H9 (cell line): ENCODE results near the gene WAPL. TPM values are rescaled to one million over a fixed set of nuclear protein-coding genes. Genes with fewer than 3 reads are reported as not detected.

Experiments used
- DNase-seq: peaks from one replicate; pipeline ENCODE4 v3.0.0-alpha.2; 2017
- H2AFZ ChIP-seq: one replicate; pipeline ENCODE4 v1.6.1; 2013; ENCODE audit warnings: mild to moderate bottlenecking, low read length, control low read depth, moderate library complexity
- H2AK5ac ChIP-seq: 2 replicates; pipeline ENCODE4 v1.6.1; 2013; ENCODE audit warnings: low read length, control low read depth, mixed read lengths; ENCODE audit not compliant: insufficient read length
- H2BK120ac ChIP-seq: one replicate; pipeline ENCODE4 v1.6.1; 2013; ENCODE audit warnings: low read depth, mild to moderate bottlenecking, low read length, control low read depth, inconsistent platforms; ENCODE audit not compliant: poor library complexity, severe bottlenecking
- H2BK12ac ChIP-seq: 2 replicates; pipeline ENCODE4 v1.6.1; 2013; ENCODE audit warnings: low read length, control low read depth, mixed read lengths, low read depth; ENCODE audit not compliant: insufficient read length
- H2BK15ac ChIP-seq: 2 replicates; pipeline ENCODE4 v1.6.1; 2013; ENCODE audit warnings: low read depth, low read length, control low read depth
- H2BK20ac ChIP-seq: one replicate; pipeline ENCODE4 v1.6.1; 2013; ENCODE audit warnings: low read depth, mild to moderate bottlenecking, low read length, control low read depth, inconsistent platforms; ENCODE audit not compliant: poor library complexity, severe bottlenecking
- H2BK5ac ChIP-seq: 2 replicates; pipeline ENCODE4 v1.6.1; 2013; ENCODE audit warnings: low read length, control low read depth, mixed read lengths; ENCODE audit not compliant: insufficient read length
- H3K14ac ChIP-seq: 2 replicates; pipeline ENCODE4 v1.6.1; 2013; ENCODE audit warnings: low read length, control low read depth; ENCODE audit not compliant: insufficient read depth
- H3K18ac ChIP-seq: 2 replicates; pipeline ENCODE4 v1.6.1; 2013; ENCODE audit warnings: low read depth, mild to moderate bottlenecking, mixed read lengths, low read length, control low read depth; ENCODE audit not compliant: insufficient read length
- H3K23ac ChIP-seq: 2 replicates; pipeline ENCODE4 v1.6.1; 2013; ENCODE audit warnings: low read length, control low read depth, mixed read lengths, low read depth; ENCODE audit not compliant: insufficient read length
- H3K23me2 ChIP-seq: 2 replicates; pipeline ENCODE4 v1.6.1; 2013; ENCODE audit warnings: low read depth, mild to moderate bottlenecking, mixed read lengths, low read length, control low read depth; ENCODE audit not compliant: insufficient read length, poor library complexity, severe bottlenecking
- H3K27ac ChIP-seq: 2 replicates; pipeline ENCODE4 v1.5.1; 2013; ENCODE audit warnings: low read length, control low read depth, mixed read lengths, low read depth; ENCODE audit not compliant: insufficient read length
- H3K27me3 ChIP-seq: 2 replicates; pipeline ENCODE4 v1.6.1; 2013; ENCODE audit warnings: low read length, control low read depth, inconsistent platforms; ENCODE audit not compliant: insufficient read depth
- H3K4ac ChIP-seq: 2 replicates; pipeline ENCODE4 v1.6.1; 2013; ENCODE audit warnings: low read depth, mild to moderate bottlenecking, control low read depth, inconsistent platforms, low read length, moderate library complexity
- H3K4me1 ChIP-seq: 2 replicates; pipeline ENCODE4 v1.6.1; 2013; ENCODE audit warnings: low read length, control low read depth, inconsistent platforms; ENCODE audit not compliant: insufficient read depth
- H3K4me2 ChIP-seq: 2 replicates; pipeline ENCODE4 v1.6.1; 2013; ENCODE audit warnings: low read length, control low read depth, mixed read lengths; ENCODE audit not compliant: insufficient read length, insufficient read depth
- H3K56ac ChIP-seq: 2 replicates; pipeline ENCODE4 v1.6.1; 2013; ENCODE audit warnings: low read depth, mild to moderate bottlenecking, mixed read lengths, low read length, control low read depth; ENCODE audit not compliant: insufficient read length
- H3K79me1 ChIP-seq: 2 replicates; pipeline ENCODE4 v1.6.1; 2013; ENCODE audit warnings: low read depth, mild to moderate bottlenecking, moderate library complexity, low read length, control low read depth, inconsistent platforms; ENCODE audit not compliant: insufficient read depth, poor library complexity, severe bottlenecking
- H3K79me2 ChIP-seq: 2 replicates; pipeline ENCODE4 v1.6.1; 2013; ENCODE audit warnings: low read length, control low read depth, inconsistent platforms; ENCODE audit not compliant: insufficient read depth
- H3K9ac ChIP-seq: 2 replicates; pipeline ENCODE4 v1.6.1; 2013; ENCODE audit warnings: low read length, control low read depth, mixed read lengths; ENCODE audit not compliant: insufficient read length; ENCODE audit errors: extremely low read depth
- H3K9me3 ChIP-seq: one replicate; pipeline ENCODE4 v1.6.1; 2013; ENCODE audit warnings: low read depth, low read length, inconsistent platforms; ENCODE audit not compliant: control insufficient read depth
- H3T11ph ChIP-seq: one replicate; pipeline ENCODE4 v1.6.1; 2013; ENCODE audit warnings: mild to moderate bottlenecking, low read length, control low read depth, inconsistent platforms
- H4K20me1 ChIP-seq: one replicate; pipeline ENCODE4 v1.6.1; 2013; ENCODE audit not compliant: control insufficient read depth, insufficient read length, insufficient read depth
- H4K5ac ChIP-seq: 2 replicates; pipeline ENCODE4 v1.6.1; 2013; ENCODE audit warnings: low read depth, mild to moderate bottlenecking, mixed read lengths, low read length, control low read depth; ENCODE audit not compliant: insufficient read length
- H4K8ac ChIP-seq: replicated peaks from 2 replicates; pipeline ENCODE4 v1.6.1; 2013; ENCODE audit warnings: low read length, control low read depth, mixed read lengths, low read depth; ENCODE audit not compliant: insufficient read length
- H4K91ac ChIP-seq: 2 replicates; pipeline ENCODE4 v1.6.1; 2013; ENCODE audit warnings: low read depth, mild to moderate bottlenecking, moderate library complexity, mixed read lengths, low read length, control low read depth; ENCODE audit not compliant: insufficient read length
- H3K27ac Mint-ChIP-seq, 3 experiments: 2 replicates in 2 of 3; 3 replicates in 1 of 3; pipeline ENCODE4 v1.8.0; 2020 to 2021; ENCODE audit warnings: mixed read lengths in 3 of 3, mild to moderate bottlenecking in 1 of 3, moderate library complexity in 1 of 3
- H3K27me3 Mint-ChIP-seq: 2 replicates; pipeline ENCODE4 v1.8.0; 2021; ENCODE audit warnings: low read depth, mild to moderate bottlenecking, moderate library complexity, mixed read lengths
- H3K36me3 Mint-ChIP-seq, 3 experiments: 2 replicates in 2 of 3; 3 replicates in 1 of 3; pipeline ENCODE4 v1.8.0; 2020 to 2021; ENCODE audit warnings: low read depth in 3 of 3, mixed read lengths in 3 of 3; ENCODE audit not compliant: insufficient read depth in 1 of 3
- H3K4me1 Mint-ChIP-seq, 2 experiments: 2 replicates each; pipeline ENCODE4 v1.8.0; 2020; ENCODE audit warnings: mixed read lengths in 2 of 2
- H3K4me3 Mint-ChIP-seq, 2 experiments: 2 replicates in 1 of 2; 3 replicates in 1 of 2; pipeline ENCODE4 v1.8.0; 2020 to 2021; ENCODE audit warnings: mild to moderate bottlenecking in 2 of 2, mixed read lengths in 2 of 2, moderate library complexity in 1 of 2
- H3K9me3 Mint-ChIP-seq, 2 experiments: 2 replicates in 1 of 2; 3 replicates in 1 of 2; pipeline ENCODE4 v1.8.0; 2020; ENCODE audit warnings: mild to moderate bottlenecking in 2 of 2, mixed read lengths in 2 of 2, moderate library complexity in 1 of 2
- CTCF ChIP-seq: fragments of 200-600 bp; sonication (generic); conservative IDR thresholded peaks from 3 replicates; pipeline ENCODE4 v1.8.0; 2021; ENCODE audit warnings: antibody characterized with exemption, mild to moderate bottlenecking
- WGBS: extraction: QIAGEN DNeasy Blood & Tissue Kit; methylation state at CpG from one replicate; pipeline ENCODE4 v1.1.7; 2013; ENCODE audit warnings: missing lambda C conversion rate, low lambda C conversion rate, mixed read lengths; ENCODE audit not compliant: insufficient read length; ENCODE audit errors: extremely low coverage; 5-methylcytosine and 5-hydroxymethylcytosine counted together
- total RNA-seq: library from RNA; stranded (reverse); gene quantifications from 2 replicates; pipeline ENCODE4 v1.2.1, GENCODE V29; 2021

WAPL gene
- total RNA-seq, 1 experiment from 2014 or later, result 61.4 TPM

- no peaks in the 10 kb centered on the region for H3K79me1 ChIP-seq
- no peak overlapping the region for H2AK5ac ChIP-seq
- Mint-ChIP-seq H3K4me1 (peaks cover 12 to 15% of the 10 kb centered on the region in 2 experiments), H3K36me3 (no peaks in the 10 kb centered on the region), H3K4me3 (no peak overlapping the region), H3K9me3 (no peaks in the 10 kb centered on the region; a peak in 1 of 5 replicates), H3K27me3 (peaks cover 66% of the 10 kb centered on the region), H3K27ac (no peak overlapping the region)
- no peaks in the 10 kb centered on the region for H3K9me3 ChIP-seq
- DNase-seq, result no peak
- H3T11ph ChIP-seq, result no peak overlapping the region
- peaks cover 15% of the 10 kb centered on the region for H3K23me2 ChIP-seq
- no peak for TF ChIP-seq CTCF
- no peak overlapping the region for H2AFZ ChIP-seq
- H4K5ac ChIP-seq, result no peak overlapping the region
- no peak overlapping the region for H3K4ac ChIP-seq
- no peak overlapping the region for H3K23ac ChIP-seq
- H3K79me2 ChIP-seq, result no peaks in the 10 kb centered on the region
- H4K91ac ChIP-seq, result no peak overlapping the region
- H3K4me2 ChIP-seq, result no peak overlapping the region
- H2BK15ac ChIP-seq, result no peak overlapping the region
- H3K14ac ChIP-seq, result no peak overlapping the region
- peaks cover 8% of the 10 kb centered on the region; the same call in 1 of the 2 replicates for H3K27me3 ChIP-seq
- H3K27ac ChIP-seq, result no peak overlapping the region
- WGBS, result no CpG with 5 or more reads among the region's 7 CpGs
- no peak overlapping the region for H3K9ac ChIP-seq
- H3K56ac ChIP-seq, result no peak overlapping the region
- no peak overlapping the region for H2BK120ac ChIP-seq
- H4K20me1 ChIP-seq, result no peaks in the 10 kb centered on the region
- H3K18ac ChIP-seq, result no peak overlapping the region
- H2BK20ac ChIP-seq, result no peak overlapping the region
- H4K8ac ChIP-seq, result no peak overlapping the region
- H3K4me1 ChIP-seq, result no peaks in the 10 kb centered on the region
- no peak overlapping the region for H2BK12ac ChIP-seq
- H2BK5ac ChIP-seq, result no peak overlapping the region
Measured at GRCh38 chr10:86397120-86397519, 124.5 kb downstream of the WAPL start.
